Hepatocyte (in vitro differentiated cells): Measurements from ENCODE around the gene FOCAD. TPM values are rescaled to one million over a fixed set of nuclear protein-coding genes. Genes with fewer than 3 reads are reported as not detected.

ENCODE experiments used
- DNase-seq: peaks from one replicate; pipeline ENCODE4 v3.0.0-alpha.2; 2016; ENCODE audit warnings: low spot score
- H2AFZ ChIP-seq: fragments of 200-600 bp; sonication (generic); 2 replicates; pipeline ENCODE4 v1.6.0; 2016; ENCODE audit warnings: antibody characterized with exemption, mild to moderate bottlenecking
- H3K27ac ChIP-seq: fragments of 200-600 bp; sonication (generic); 2 replicates; pipeline ENCODE4 v1.5.1; 2016; ENCODE audit warnings: mild to moderate bottlenecking
- H3K27me3 ChIP-seq: fragments of 200-600 bp; sonication (generic); 2 replicates; pipeline ENCODE4 v1.6.1; 2016
- H3K36me3 ChIP-seq: fragments of 200-600 bp; sonication (generic); replicated peaks from 2 replicates; pipeline ENCODE4 v1.5.1; 2016; ENCODE audit warnings: low read depth; ENCODE audit not compliant: insufficient read depth
- H3K4me1 ChIP-seq: fragments of 200-600 bp; sonication (generic); 2 replicates; pipeline ENCODE4 v1.5.1; 2016; ENCODE audit warnings: mild to moderate bottlenecking, moderate library complexity; ENCODE audit not compliant: insufficient read depth
- H3K4me2 ChIP-seq: fragments of 200-600 bp; sonication (generic); 2 replicates; pipeline ENCODE4 v1.6.0; 2016
- H3K4me3 ChIP-seq: fragments of 200-600 bp; sonication (generic); 2 replicates; pipeline ENCODE4 v1.5.1; 2016; ENCODE audit warnings: mild to moderate bottlenecking
- H3K79me2 ChIP-seq: fragments of 200-600 bp; sonication (generic); 2 replicates; pipeline ENCODE4 v1.6.0; 2017; ENCODE audit warnings: mild to moderate bottlenecking
- H3K9me2 ChIP-seq: fragments of 200-600 bp; sonication (generic); replicated peaks from 2 replicates; pipeline ENCODE4 v1.6.0; 2017; ENCODE audit warnings: mild to moderate bottlenecking; ENCODE audit not compliant: insufficient read depth
- H3K9me3 ChIP-seq: fragments of 200-600 bp; sonication (generic); 2 replicates; pipeline ENCODE4 v1.5.1; 2016; ENCODE audit warnings: low read depth, mild to moderate bottlenecking
- H4K20me1 ChIP-seq: fragments of 200-600 bp; sonication (generic); 2 replicates; pipeline ENCODE4 v1.6.0; 2016; ENCODE audit warnings: mild to moderate bottlenecking; ENCODE audit not compliant: insufficient read depth, poor library complexity, severe bottlenecking
- CTCF ChIP-seq: fragments of 200-600 bp; sonication (generic); IDR thresholded peaks from 2 replicates; pipeline ENCODE4 v1.5.1; 2016; ENCODE audit warnings: antibody characterized with exemption, mild to moderate bottlenecking; ENCODE audit not compliant: poor library complexity
- EZH2 ChIP-seq: fragments of 200-600 bp; sonication (generic); IDR thresholded peaks from 2 replicates; pipeline ENCODE4 v1.6.1; 2016; ENCODE audit warnings: antibody characterized with exemption, mild to moderate bottlenecking, borderline replicate concordance
- EZH2phosphoT487 ChIP-seq: fragments of 200-600 bp; sonication (generic); IDR thresholded peaks from one replicate; pipeline ENCODE4 v1.6.1; 2018; ENCODE audit warnings: antibody characterized with exemption, mild to moderate bottlenecking, low read depth, moderate library complexity; ENCODE audit not compliant: unreplicated experiment, severe bottlenecking
- WGBS: methylation state at CpG from one replicate; pipeline ENCODE4 v1.1.6; 2016; ENCODE audit warnings: low lambda C conversion rate; ENCODE audit errors: missing lambda C conversion rate; 5-methylcytosine and 5-hydroxymethylcytosine counted together
- polyA plus RNA-seq: library from polyadenylated mRNA; unstranded; fragments of >200 nt; fragmentation: Nextera tagmentation; extraction: Ambion mirVana; gene quantifications from 2 replicates; pipeline ENCODE4 v1.2.1, GENCODE V29; 2016
- total RNA-seq: library from RNA; depleted of rRNA; stranded (reverse); fragments of >200 nt; gene quantifications from 2 replicates; pipeline ENCODE4 v1.2.3, GENCODE V29; 2014

The FOCAD gene
- total and polyA plus RNA-seq, 2 experiments from 2014 or later = 21.7 to 54.1 TPM

GRCh38 chr9:20714442-20715415 lies 30.7 kb downstream of the FOCAD start:
- H3K27ac ChIP-seq = no peak overlapping the region
- no peak overlapping the region for H3K4me2 ChIP-seq
- H3K4me1 ChIP-seq = no peaks in the 10 kb centered on the region
- 94% methylated on average over 2 of the region's 2 CpGs for WGBS
- no peaks in the 10 kb centered on the region for H3K9me3 ChIP-seq
- H3K79me2 ChIP-seq = peaks cover 8% of the 10 kb centered on the region
- H3K36me3 ChIP-seq = no peaks in the 10 kb centered on the region
- H2AFZ ChIP-seq = no peak overlapping the region
- no peak for TF ChIP-seq EZH2
- no peak for TF ChIP-seq EZH2phosphoT487
- no peak for TF ChIP-seq CTCF
- no peaks in the 10 kb centered on the region for H4K20me1 ChIP-seq
- H3K9me2 ChIP-seq = no peaks in the 10 kb centered on the region
- no peaks in the 10 kb centered on the region for H3K27me3 ChIP-seq
- no peak for DNase-seq
- H3K4me3 ChIP-seq = no peak overlapping the region

GRCh38 chr9:20722221-20722620 lies 38.2 kb downstream of the FOCAD start:
- Histone ChIP-seq H3K27me3 (no peaks in the 10 kb centered on the region), H3K9me3 (no peaks in the 10 kb centered on the region), H3K79me2 (no peaks in the 10 kb centered on the region), H4K20me1 (no peaks in the 10 kb centered on the region), H3K4me2 (no peak overlapping the region), H3K27ac (no peak overlapping the region), H3K9me2 (no peaks in the 10 kb centered on the region), H3K4me3 (no peak overlapping the region), H3K4me1 (peaks cover 6% of the 10 kb centered on the region), H2AFZ (no peak overlapping the region), H3K36me3 (no peaks in the 10 kb centered on the region)
- 96% methylated on average over 1 of the region's 1 CpG for WGBS
- no peak for DNase-seq
- TF ChIP-seq EZH2 = no peak
- no peak for TF ChIP-seq CTCF
- no peak for TF ChIP-seq EZH2phosphoT487

- H3K27ac ChIP-seq = no peak overlapping the region
- H3K27me3 ChIP-seq = no peaks in the 10 kb centered on the region
- 36% methylated on average over 3 of the region's 3 CpGs for WGBS
- H2AFZ ChIP-seq = no peak overlapping the region
- H3K79me2 ChIP-seq = no peaks in the 10 kb centered on the region
- H3K4me3 ChIP-seq = no peak overlapping the region
- peaks cover 6% of the 10 kb centered on the region for H3K4me1 ChIP-seq
- H3K36me3 ChIP-seq = no peaks in the 10 kb centered on the region
- H3K9me2 ChIP-seq = no peaks in the 10 kb centered on the region
- peak overlapping the region; percentile 14 for H3K4me2 ChIP-seq
- DNase-seq = no peak
- TF ChIP-seq EZH2 (no peak), EZH2phosphoT487 (no peak), CTCF (no peak)
- no peaks in the 10 kb centered on the region for H3K9me3 ChIP-seq
- H4K20me1 ChIP-seq = no peaks in the 10 kb centered on the region
Observed at GRCh38 chr9:20725675-20726074, 41.6 kb downstream of the FOCAD start.
